GM12891 (cell line): ENCODE data around the gene PRRT3.

ENCODE experiments used
- PAX5 ChIP-seq: IDR thresholded peaks from 2 replicates; pipeline ENCODE4 v1.6.1; 2011; ENCODE audit warnings: low read length, moderate library complexity, mild to moderate bottlenecking; ENCODE audit not compliant: insufficient read depth, severe bottlenecking
- POLR2A ChIP-seq: IDR thresholded peaks from 2 replicates; pipeline ENCODE4 v1.6.1; 2011; ENCODE audit warnings: low read depth, low read length, control low read depth
- POLR2AphosphoS5 ChIP-seq: IDR thresholded peaks from 2 replicates; pipeline ENCODE4 v1.6.1; 2011; ENCODE audit warnings: low read depth, low read length, control low read depth

DNA sequence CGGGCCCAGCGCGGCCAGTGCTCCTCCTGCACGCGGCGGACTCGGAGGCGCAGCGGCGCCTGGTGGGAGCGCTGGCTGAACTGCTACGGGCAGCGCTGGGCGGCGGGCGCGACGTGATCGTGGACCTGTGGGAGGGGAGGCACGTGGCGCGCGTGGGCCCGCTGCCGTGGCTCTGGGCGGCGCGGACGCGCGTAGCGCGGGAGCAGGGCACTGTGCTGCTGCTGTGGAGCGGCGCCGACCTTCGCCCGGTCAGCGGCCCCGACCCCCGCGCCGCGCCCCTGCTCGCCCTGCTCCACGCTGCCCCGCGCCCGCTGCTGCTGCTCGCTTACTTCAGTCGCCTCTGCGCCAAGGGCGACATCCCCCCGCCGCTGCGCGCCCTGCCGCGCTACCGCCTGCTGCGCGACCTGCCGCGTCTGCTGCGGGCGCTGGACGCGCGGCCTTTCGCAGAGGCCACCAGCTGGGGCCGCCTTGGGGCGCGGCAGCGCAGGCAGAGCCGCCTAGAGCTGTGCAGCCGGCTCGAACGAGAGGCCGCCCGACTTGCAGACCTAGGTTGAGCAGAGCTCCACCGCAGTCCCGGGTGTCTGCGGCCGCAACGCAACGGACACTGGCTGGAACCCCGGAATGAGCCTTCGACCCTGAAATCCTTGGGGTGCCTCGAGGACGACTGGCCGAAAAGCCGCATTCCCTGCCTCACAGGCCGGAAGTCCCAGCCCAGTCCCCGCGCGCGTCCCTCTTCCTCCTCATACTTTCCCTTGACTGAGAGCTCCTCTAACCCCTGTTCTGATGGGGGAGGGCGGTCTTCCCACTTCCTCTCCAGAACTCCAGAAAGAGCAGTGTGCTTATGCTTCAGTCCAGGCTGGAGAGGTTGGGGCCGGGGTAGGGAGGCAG, 36.7 kb downstream of the PRRT3 start:
- TF ChIP-seq POLR2AphosphoS5 (no peak), POLR2A (no peak), PAX5 (no peak)
